ENCODE results near the gene DGKB. TPM values are rescaled to one million over a fixed set of nuclear protein-coding genes. Genes with fewer than 3 reads are reported as not detected.

DGKB gene
- total RNA-seq, 6 experiments from 2014 or later, result 0.11 to 0.16 (median 0.13) TPM; not detected in 2

DNA sequence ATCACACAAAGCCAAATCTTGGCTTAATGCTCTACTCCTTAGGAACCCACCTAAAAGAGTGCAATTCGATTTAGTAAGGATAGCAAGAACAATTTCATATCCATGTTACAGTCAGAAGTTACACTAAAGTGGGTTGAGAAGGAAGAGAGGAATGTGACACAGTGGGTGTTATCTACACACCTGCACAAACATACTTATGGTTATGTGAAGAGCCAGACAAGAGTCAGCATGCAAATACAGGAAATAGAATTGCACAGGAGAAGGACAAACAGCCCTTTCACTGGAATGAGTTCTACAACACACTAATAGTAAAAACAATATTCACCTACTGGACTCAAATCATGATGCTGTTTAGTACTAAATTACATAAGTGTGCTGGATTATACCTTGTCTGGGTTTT, 262.8 kb downstream of the DGKB start:
- WGBS (ENCODE audit: insufficient coverage, low coverage, low lambda C conversion rate, missing lambda C conversion rate), result 64% methylated on average over 1 of the region's 1 CpG
- H3K27me3 ChIP-seq, result no peaks in the 10 kb centered on the region

GRCh38 chr7:14639329-14639728, 263.2 kb downstream of the DGKB start:
- Histone ChIP-seq H3K4me1 (peaks cover 0 to 16% (median 0%) of the 10 kb centered on the region in 4 donors), H3K4me3 (no peak overlapping the region), H3K36me3 (no peaks in the 10 kb centered on the region), H3K27ac (no peak overlapping the region), H3K27me3 (no peaks in the 10 kb centered on the region), H3K9me3 (no peaks in the 10 kb centered on the region)
- DNase-seq, result no peak
- 33% methylated on average over 2 of the region's 2 CpGs for WGBS (ENCODE audit: insufficient coverage, low coverage, low lambda C conversion rate, missing lambda C conversion rate)
- TF ChIP-seq CTCF (IDR thresholded peaks at IDR 0.05), result no peak
- ATAC-seq, result peak; percentile 54 to 64 (median 59)
- intact Hi-C loops (cut with DNase I), result no loop called here

More for the DNA sequence above, 262.8 kb downstream of the DGKB start:
- ATAC-seq (no peak), DNase-seq (no peak)
- Histone ChIP-seq H3K4me3 (no peak overlapping the region), H3K9me3 (no peaks in the 10 kb centered on the region), H3K27ac (no peak overlapping the region), H3K4me1 (peaks cover 0 to 16% (median 0%) of the 10 kb centered on the region in 4 donors), H3K36me3 (no peaks in the 10 kb centered on the region)
- intact Hi-C loops (cut with DNase I), result no loop called here
- TF ChIP-seq POLR2A (IDR thresholded peaks at IDR 0.05) (no peak), CTCF (IDR thresholded peaks at IDR 0.05) (no peak)

DNA sequence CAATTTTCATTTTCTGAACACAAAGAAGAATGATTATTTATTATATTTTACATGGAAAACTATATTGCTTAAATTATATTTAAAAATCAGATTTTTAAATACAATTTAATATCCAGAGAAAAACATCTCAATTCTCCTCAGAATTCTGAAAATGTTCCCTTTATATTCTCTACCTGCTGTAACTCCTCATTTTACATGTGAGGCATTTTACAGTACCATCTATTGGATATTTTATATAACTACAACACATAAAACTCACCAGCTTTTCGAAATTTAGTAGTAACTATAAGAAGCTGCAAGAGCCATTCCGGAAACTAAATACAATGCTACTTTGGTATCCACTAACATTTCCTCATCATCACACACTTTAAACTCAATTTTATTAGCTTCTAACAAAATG, 264.6 kb downstream of the DGKB start:
- intact Hi-C loops (cut with DNase I), result no loop called here
- H3K27ac ChIP-seq, result no peak overlapping the region
- TF ChIP-seq CTCF (IDR thresholded peaks at IDR 0.05) (peak in 2 of 4 donors; percentile 14 to 21), POLR2A (IDR thresholded peaks at IDR 0.05) (no peak)
- H3K4me3 ChIP-seq, result no peak overlapping the region
- no peaks in the 10 kb centered on the region for H3K27me3 ChIP-seq
- H3K36me3 ChIP-seq, result no peaks in the 10 kb centered on the region
- peak in 2 of 4 donors; percentile 43 to 45 for ATAC-seq
- no peak for DNase-seq
- WGBS (ENCODE audit: insufficient coverage, low coverage, low lambda C conversion rate, missing lambda C conversion rate), result 73% methylated on average over 2 of the region's 2 CpGs
- peaks cover 0 to 16% (median 0%) of the 10 kb centered on the region in 4 donors for H3K4me1 ChIP-seq
- H3K9me3 ChIP-seq, result no peaks in the 10 kb centered on the region

GRCh38 chr7:14635955-14636354, 266.6 kb downstream of the DGKB start:
- Histone ChIP-seq H3K27me3 (no peaks in the 10 kb centered on the region), H3K9me3 (no peaks in the 10 kb centered on the region), H3K4me1 (peaks cover 0 to 16% (median 0%) of the 10 kb centered on the region in 4 donors), H3K27ac (peak overlapping the region in 1 of 3 donors; percentile 30), H3K4me3 (peak overlapping the region in 1 of 3 donors; percentile 23), H3K36me3 (no peaks in the 10 kb centered on the region)
- no peak for TF ChIP-seq POLR2A (IDR thresholded peaks at IDR 0.05)
- TF ChIP-seq CTCF (IDR thresholded peaks at IDR 0.05), result no peak
- WGBS (ENCODE audit: insufficient coverage, low coverage, low lambda C conversion rate, missing lambda C conversion rate), result 23% methylated on average over 4 of the region's 4 CpGs
- DNase-seq (no peak), ATAC-seq (peak; percentile 66 to 86 (median 80))
- intact Hi-C loops (cut with DNase I), result no loop called here

DNA sequence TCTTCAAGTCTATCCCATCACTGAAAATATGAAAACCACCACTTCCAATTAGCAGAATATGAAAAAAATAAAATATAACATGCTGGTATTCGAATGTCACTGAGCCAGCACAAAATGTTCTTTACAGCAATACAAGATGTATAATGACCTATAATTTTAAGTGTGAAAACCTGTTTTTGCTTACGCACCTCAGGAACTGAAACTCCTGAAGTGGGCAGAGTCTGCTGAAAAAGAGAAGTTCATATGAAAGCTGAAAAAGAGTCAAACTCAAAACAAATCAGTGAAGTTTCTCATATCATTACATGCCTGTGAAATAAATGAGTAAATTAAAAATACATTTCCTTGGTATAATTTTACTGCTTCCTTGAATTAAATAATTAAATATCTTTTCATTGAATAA, 272.5 kb downstream of the DGKB start:
- no peak for TF ChIP-seq POLR2A (IDR thresholded peaks at IDR 0.05)
- TF ChIP-seq CTCF (IDR thresholded peaks at IDR 0.05), result no peak
- no peak for DNase-seq
- H3K27me3 ChIP-seq, result no peaks in the 10 kb centered on the region
- no peak overlapping the region for H3K4me3 ChIP-seq
- H3K36me3 ChIP-seq, result no peaks in the 10 kb centered on the region
- no peak for ATAC-seq
- 79% methylated on average over 2 of the region's 2 CpGs for WGBS (ENCODE audit: insufficient coverage, low coverage, low lambda C conversion rate, missing lambda C conversion rate)
- H3K9me3 ChIP-seq, result no peaks in the 10 kb centered on the region
- intact Hi-C loops (cut with DNase I), result no loop called here
- no peaks in the 10 kb centered on the region for H3K4me1 ChIP-seq
- no peak overlapping the region for H3K27ac ChIP-seq
